ENCODE measurements around the gene DAGLA.

The DAGLA gene

GRCh38 chr11:61752117-61752924 is 72.1 kb downstream of the DAGLA start, which contains the start of gene MYRF:
Gene MYRF, plus strand, starts transcription at chr11:61752636. Its CDS starts 109 bp downstream, at chr11:61752745.
- peak; percentile 39 for DNase-seq

- no peak for DNase-seq
Observed at GRCh38 chr11:61752925-61753521, 72.8 kb downstream of the DAGLA start.

- DNase-seq = no peak
Observed at GRCh38 chr11:61753672-61754071, 73.5 kb downstream of the DAGLA start.

- peak; percentile 48 for DNase-seq
Observed at GRCh38 chr11:61754534-61755482, 74.6 kb downstream of the DAGLA start.

GRCh38 chr11:61756147-61756451 is 75.9 kb downstream of the DAGLA start:
- no peak for DNase-seq

- DNase-seq = peak; percentile 69
Observed at GRCh38 chr11:61756452-61757212, 76.4 kb downstream of the DAGLA start.

GRCh38 chr11:61757213-61757862 is 77.1 kb downstream of the DAGLA start:
- DNase-seq = no peak

- no peak for DNase-seq
Observed at GRCh38 chr11:61760946-61761345, 80.8 kb downstream of the DAGLA start.

- DNase-seq = no peak
Observed at GRCh38 chr11:61761440-61762222, 81.4 kb downstream of the DAGLA start.

- DNase-seq = no peak
Observed at GRCh38 chr11:61762223-61762615, 82.0 kb downstream of the DAGLA start.

- peak; percentile 68 for DNase-seq
Observed at GRCh38 chr11:61762798-61763197, 82.6 kb downstream of the DAGLA start.

GRCh38 chr11:61763930-61764605 is 83.9 kb downstream of the DAGLA start:
- no peak for DNase-seq

GRCh38 chr11:61764606-61765260 is 84.5 kb downstream of the DAGLA start:
- DNase-seq = no peak

- no peak for DNase-seq
Observed at GRCh38 chr11:61765550-61766253, 85.5 kb downstream of the DAGLA start.

- peak; percentile 19 for DNase-seq
Observed at GRCh38 chr11:61766353-61766841, 86.2 kb downstream of the DAGLA start.

- no peak for DNase-seq
Observed at GRCh38 chr11:61768376-61769076, 88.3 kb downstream of the DAGLA start.

- DNase-seq = peak; percentile 21
Observed at GRCh38 chr11:61769169-61769920, 89.2 kb downstream of the DAGLA start.

Measured in fibroblast of skin of right quadriceps (primary cell).